Daoy (cell line): ENCODE results near the gene EIF4A3. TPM values are rescaled to one million over a fixed set of nuclear protein-coding genes. Genes with fewer than 3 reads are reported as not detected.

Experiments used
- DNase-seq: peaks from one replicate; pipeline ENCODE4 v3.0.0-alpha.2; 2015; ENCODE audit warnings: low read depth
- total RNA-seq: library from RNA; depleted of rRNA; stranded (reverse); fragments of >200 nt; shearing (Covaris generic); gene quantifications from 2 replicates; pipeline ENCODE4 v1.2.3, GENCODE V29; 2014; rRNA removed

EIF4A3 gene
- total RNA-seq: 105 and 186 TPM in 2 replicates

GRCh38 chr17:80147035-80147822 is at the start of gene EIF4A3:
Gene EIF4A3, minus strand, starts transcription at chr17:80147128. Its CDS starts 167 bp downstream, at chr17:80146961.
- peak; percentile 97 for DNase-seq

- DNase-seq: no peak
Observed at GRCh38 chr17:80196652-80197051, 49.7 kb upstream of the EIF4A3 start.

- DNase-seq: peak; percentile 19
Observed at GRCh38 chr17:80195671-80196529, 49.0 kb upstream of the EIF4A3 start.

GRCh38 chr17:80195141-80195540 is 48.2 kb upstream of the EIF4A3 start:
- DNase-seq: no peak

GRCh38 chr17:80191865-80192661 is 45.1 kb upstream of the EIF4A3 start:
- no peak for DNase-seq

- DNase-seq: no peak
Observed at GRCh38 chr17:80191192-80191591, 44.3 kb upstream of the EIF4A3 start.

- no peak for DNase-seq
Observed at GRCh38 chr17:80190716-80191115, 43.8 kb upstream of the EIF4A3 start.

GRCh38 chr17:80189611-80190010 is 42.7 kb upstream of the EIF4A3 start:
- DNase-seq: no peak

- peak; percentile 44 for DNase-seq
Observed at GRCh38 chr17:80187515-80187941, 40.6 kb upstream of the EIF4A3 start.

- DNase-seq: peak; percentile 27
Observed at GRCh38 chr17:80187090-80187489, 40.2 kb upstream of the EIF4A3 start.

GRCh38 chr17:80185968-80186367 is 39.0 kb upstream of the EIF4A3 start:
- no peak for DNase-seq

- no peak for DNase-seq
Observed at GRCh38 chr17:80184423-80184714, 37.4 kb upstream of the EIF4A3 start.

GRCh38 chr17:80183581-80184422 is 36.9 kb upstream of the EIF4A3 start:
- no peak for DNase-seq

- no peak for DNase-seq
Observed at GRCh38 chr17:80182845-80183223, 35.9 kb upstream of the EIF4A3 start.

- no peak for DNase-seq
Observed at GRCh38 chr17:80182118-80182844, 35.4 kb upstream of the EIF4A3 start.

GRCh38 chr17:80181431-80181830 is 34.5 kb upstream of the EIF4A3 start:
- DNase-seq: no peak

- no peak for DNase-seq
Observed at GRCh38 chr17:80180192-80180591, 33.3 kb upstream of the EIF4A3 start.

- no peak for DNase-seq
Observed at GRCh38 chr17:80177986-80178595, 31.2 kb upstream of the EIF4A3 start.

- no peak for DNase-seq
Observed at GRCh38 chr17:80176757-80177156, 29.8 kb upstream of the EIF4A3 start.

GRCh38 chr17:80173916-80174315 is 27.0 kb upstream of the EIF4A3 start:
- no peak for DNase-seq
